NCI-H69 (cell line): ENCODE results near the gene SLC16A8.
"Not testable (repeated sequence)": the region's sequence is repeated elsewhere in the genome, so short reads cannot be mapped to it uniquely, and the experiment has no call there.

Source experiments
- DNase-seq: peaks from one replicate; lab custom pipeline; 2025; lab: John Stamatoyannopoulos, UW

SLC16A8 gene, protein sequence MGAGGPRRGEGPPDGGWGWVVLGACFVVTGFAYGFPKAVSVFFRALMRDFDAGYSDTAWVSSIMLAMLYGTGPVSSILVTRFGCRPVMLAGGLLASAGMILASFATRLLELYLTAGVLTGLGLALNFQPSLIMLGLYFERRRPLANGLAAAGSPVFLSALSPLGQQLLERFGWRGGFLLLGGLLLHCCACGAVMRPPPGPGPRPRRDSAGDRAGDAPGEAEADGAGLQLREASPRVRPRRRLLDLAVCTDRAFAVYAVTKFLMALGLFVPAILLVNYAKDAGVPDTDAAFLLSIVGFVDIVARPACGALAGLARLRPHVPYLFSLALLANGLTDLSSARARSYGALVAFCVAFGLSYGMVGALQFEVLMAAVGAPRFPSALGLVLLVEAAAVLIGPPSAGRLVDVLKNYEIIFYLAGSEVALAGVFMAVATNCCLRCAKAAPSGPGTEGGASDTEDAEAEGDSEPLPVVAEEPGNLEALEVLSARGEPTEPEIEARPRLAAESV

DNA sequence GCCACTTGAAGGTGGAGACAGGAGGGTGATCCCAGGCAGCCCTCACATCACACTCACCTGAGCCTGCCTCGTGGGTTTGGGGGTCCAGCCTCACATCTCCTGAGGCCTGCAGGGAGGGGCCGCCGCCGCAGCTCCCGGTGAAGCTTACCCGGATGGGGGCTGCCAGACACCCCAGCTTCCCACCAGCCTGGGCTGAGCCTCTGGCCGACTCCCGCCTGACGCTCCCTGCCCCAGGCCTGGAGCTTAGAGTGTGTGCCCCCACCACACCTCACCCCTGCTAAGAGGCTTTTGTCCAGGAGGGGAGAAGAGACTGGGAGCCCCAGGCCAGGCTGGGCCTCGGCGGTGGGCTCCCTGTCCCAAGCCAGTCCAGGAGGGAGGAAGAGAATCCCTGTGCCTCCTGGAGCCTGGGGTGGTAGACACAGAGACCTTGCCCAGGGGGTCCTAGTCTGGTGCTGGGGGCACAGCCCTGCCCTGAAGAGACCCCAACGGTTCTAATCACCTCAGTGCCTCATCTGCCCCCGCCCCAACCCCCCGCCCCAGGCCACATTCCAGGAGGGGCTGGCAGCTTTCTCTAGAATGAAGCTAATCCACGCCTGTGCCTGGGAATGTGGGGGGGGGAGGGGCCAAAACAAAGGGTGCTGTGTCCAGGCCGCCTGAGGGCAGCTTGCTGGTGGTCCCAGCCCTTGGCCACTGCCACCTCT lies at the start of gene SLC16A8:
TSS of gene SLC16A8 (minus strand) at position 254 of the 701 bp plus-strand sequence. CDS start 1,311 bp downstream, outside the sequence.
- no peak for DNase-seq

DNA sequence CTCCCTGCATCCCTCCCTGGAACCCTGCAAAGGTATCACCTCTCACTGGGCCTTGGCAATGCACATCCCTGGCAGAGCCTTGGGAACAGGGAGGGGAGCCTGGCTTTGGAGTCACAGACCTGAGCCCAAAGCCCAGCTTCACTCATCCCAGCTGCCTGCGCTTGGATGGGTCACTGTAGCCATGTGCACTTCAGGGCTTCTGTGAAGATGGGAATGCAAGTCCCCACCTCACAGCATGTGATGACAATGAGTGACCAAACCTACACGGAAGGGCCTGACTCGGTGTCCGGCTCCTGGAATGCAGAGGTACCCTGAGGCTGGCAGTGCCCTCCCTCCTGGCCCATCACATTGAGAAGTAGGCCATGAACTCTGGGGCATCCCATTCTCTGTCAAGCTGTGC lies 49.3 kb upstream of the SLC16A8 start:
- no peak for DNase-seq

DNA sequence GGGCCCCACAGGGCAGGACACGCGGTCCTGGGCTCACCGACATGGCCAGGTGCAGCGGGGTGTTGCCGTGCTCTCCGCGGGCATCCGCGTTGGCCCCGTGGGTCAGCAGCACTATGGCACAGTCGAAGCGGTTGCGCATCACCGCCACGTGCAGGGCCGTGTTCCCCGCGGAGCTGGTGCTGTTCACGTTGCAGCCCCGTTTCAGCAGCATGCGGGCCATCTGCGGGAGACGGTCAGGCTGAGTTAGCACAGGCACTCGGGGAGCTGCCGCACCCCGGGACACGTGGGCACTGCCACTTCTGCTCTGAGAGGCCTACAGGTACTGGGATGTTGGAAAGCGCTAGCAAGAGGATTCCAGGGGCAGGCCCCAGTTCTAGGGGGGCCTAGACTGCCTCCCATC lies 48.8 kb upstream of the SLC16A8 start:
- DNase-seq = no peak

DNA sequence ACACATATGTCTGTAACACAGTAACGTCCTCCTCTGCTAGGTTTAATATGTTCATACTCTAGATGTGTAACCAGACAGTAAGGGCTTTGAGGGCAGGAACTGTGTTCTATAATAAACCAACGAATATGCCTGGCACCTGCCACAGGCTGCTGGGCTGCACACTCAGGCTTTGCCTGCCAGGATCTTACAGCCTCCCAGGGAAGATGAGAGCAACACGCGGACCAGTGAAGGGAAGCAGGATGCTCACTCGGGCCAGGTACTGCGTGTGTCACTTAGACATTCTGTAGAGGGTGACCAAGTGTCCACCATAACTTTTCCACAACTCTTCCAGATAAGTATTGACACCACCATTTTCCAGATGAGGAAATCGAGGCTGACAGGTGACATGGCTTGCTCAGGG lies 48.2 kb upstream of the SLC16A8 start:
- no peak for DNase-seq

DNA sequence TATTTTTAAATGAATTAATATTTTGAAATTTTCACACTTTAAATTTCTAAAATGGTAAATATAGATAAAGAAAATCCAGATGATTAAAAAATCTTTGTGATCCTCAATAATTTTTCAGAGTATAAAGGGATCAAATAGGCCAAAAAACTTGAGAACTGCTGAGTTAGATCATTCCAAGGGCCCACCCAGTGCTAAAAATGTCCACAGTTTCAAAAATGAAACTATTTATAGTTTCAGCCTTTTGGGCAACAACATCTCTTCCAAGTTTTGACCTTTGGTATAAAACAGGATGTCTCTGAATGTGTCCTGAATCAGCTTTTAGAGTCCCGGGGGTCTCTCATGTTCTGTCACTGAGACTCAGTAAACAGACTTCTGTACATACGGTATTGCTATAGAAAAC lies 47.4 kb upstream of the SLC16A8 start:
- no peak for DNase-seq

DNA sequence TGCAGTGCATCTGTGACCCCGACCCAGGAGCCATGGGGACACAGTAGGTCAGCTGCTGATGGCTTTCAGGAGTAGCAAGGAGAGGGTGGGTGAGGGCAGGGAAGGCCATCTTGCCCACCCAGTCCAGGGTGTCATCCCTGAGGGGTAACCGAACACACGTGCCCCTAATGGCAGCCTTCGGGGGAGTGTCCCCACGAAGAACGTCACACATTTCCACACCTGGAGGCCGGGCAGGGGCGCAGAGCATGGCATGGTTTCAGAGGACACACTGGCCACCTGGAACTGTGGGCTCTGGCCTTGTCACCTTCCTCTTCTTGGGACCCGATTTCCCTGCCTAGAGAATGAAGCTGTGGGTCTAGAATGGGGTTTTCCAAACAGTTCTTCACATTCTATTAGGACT lies 45.9 kb upstream of the SLC16A8 start:
- no peak for DNase-seq

DNA sequence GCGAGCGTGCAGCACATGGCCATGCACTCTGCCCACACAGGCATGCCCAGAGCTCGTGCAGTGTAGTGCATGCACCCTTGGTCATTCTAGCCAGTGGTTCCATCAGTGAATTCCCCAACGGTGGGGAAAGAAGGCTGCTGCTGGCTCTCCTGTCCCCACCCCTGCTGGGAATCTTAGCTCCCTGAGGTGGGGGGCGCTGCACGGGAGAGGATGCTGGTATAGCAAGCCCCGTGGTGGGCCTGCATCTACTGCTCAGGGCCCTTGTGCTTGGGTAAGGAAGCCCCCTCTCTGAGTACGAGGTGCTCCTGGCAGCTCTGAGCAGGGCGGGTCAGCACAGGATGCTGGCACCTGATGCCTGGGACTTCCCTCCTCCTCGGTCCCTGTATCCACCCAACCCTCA lies 45.0 kb upstream of the SLC16A8 start:
- DNase-seq = no peak

DNA sequence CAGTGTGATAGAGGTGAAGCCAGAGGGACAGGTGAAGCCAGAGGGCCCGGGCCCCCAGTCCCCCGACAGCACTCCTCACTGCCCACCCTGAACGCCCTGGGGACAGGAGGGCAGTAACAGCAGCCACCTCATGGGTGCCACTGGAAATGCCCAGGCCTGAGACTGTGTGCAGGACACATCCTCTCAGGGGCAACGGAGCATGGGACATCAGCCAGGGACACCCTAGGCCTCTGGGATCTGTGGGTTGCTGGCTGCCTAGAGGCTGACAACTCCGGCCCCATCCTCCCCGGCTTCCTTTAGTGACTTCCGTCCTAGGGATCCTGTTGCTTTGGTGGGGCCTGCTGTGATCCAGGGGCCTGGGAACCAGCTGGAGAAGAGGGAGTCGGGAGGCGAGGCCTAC lies 43.9 kb upstream of the SLC16A8 start:
- no peak for DNase-seq

DNA sequence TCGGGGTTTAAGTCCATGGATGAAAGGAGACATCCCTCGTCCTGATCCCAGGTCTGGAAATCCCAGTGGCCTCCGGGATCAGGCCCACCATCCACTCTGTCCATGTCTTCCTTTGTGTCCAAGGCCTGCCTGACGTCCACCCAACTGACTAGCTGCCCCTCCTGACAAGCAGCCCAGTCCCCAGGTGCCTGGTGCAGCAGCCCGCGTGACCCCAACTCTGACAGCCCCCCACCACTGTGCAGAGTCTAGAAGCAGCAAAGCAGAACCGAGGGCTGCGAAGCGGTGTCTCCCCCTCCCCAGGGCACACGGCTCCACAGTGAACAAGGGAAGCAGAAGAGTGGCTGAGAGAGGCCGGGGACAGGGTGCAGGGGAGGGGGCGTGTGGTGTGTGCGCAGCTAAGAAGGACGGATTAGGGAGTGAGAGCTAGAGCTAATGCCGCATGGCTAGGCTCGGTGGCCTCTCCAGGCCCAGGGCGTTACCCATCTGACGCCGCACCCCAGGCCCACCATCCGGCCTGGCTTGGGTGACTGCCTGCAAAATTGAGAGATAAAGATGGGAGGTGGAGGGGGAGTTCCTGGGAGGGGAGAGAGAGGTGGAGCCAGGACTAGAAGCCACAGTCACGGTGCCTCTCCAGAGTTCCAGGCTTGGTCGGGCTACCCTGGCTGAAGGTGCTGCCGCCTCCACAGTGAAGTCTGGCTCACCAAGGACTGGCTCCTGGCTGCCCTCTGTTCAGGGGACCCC lies 43.1 kb upstream of the SLC16A8 start:
- no peak for DNase-seq

DNA sequence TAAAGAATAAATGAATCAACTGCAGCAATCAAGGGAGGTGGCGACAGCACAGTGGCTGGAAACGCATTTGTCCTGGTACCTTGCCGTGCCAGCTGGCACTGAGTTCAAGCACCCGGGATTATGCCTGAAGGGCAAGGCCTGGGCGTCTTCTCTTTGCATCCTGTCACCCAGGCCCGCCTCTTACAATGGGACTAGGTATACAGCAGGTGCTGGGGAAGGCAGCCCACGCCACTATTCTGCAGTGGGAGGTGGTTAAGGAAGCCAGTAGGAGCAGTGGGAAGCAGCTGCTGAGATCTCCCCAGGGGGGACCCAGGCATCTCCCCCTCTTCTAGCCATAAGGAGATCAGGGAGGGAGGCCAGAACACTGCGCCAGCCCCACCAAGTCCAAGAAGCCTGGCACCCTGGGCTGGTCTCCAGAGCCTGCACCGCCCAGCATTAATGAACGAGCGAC lies 41.8 kb upstream of the SLC16A8 start:
- DNase-seq = peak; percentile 53

DNA sequence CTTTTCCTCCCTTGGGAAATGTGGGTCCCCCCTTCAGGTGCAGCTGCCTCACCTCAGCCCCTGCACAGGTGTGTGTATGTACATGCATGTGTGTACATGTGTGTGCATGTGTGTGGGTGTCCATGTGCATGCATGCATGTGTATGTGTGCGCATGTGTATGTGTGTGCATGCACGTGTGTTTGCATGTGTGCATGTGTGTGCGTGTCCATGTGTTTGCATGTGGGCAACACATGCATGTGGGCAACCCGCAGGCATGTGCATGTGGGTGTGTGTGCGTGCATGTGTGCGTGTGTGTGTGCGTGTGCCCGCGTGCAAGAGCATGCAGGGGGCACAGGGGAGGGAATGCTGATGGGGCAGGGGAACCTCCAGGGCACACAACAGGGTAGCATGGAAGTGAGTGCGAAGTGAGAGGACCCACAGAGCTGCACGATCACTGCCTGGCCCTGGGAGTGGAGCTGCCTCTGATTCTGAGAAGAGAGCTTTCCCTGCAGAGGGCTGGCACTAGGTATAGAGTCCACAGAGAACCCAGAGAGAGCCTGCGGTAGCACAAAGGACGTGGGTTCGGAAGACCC lies 41.1 kb upstream of the SLC16A8 start:
- DNase-seq = no peak

DNA sequence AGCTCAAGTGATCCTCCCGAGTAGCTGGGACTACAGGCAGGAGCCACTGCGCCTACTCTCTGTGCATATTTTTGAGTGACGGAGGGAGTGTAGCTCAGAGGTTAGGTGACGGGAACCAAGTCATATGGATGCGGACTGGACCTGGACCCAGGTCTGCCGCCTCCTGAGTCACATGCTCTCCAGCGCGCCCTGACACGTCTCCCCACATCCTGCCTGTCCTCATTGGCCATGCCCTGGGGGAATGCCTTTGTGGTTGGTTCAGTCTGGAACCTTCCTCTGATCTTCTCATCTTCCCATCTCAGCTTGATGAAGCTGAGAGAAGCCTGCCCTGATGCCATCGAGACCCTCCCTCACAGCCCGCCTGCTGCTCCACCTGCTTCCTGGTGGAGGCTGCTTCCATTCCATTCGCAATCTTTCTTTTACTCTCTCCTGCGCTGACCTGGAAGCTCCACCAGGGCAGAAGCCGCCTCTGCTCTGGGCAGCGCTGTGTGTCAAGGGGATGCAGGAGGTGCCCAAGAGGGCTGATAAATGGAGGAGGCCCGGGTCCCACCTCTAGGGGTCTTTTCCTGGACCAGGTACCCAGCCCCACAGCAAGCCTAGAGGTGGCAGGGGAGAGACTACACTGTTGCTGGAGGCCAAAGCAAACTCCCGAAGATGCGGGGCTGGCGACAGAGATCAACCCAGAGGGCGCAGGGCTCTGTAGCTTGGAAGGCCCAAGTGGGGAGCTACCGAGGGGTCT lies 40.4 kb upstream of the SLC16A8 start:
- DNase-seq = peak; percentile 39

DNA sequence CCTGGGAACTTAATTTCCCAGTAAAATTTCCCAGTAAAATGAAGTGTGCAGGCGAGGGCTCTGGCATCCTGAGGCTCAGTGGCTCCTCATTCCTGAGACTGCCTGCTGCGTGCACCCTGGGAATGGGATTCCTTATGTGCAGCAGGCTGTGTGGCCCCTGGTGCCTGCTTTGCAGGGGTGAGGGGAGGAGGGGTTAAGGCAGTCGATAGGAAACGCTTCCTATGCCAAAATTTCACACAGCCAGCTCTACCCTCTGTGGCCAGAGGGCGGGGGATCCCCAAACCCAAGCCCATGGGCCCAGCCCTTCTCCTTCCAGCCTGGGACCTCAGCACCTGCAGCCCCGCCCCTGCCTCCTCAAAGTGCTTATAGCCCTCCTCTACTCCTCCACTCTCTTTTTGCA lies 38.6 kb upstream of the SLC16A8 start:
- DNase-seq = no peak

DNA sequence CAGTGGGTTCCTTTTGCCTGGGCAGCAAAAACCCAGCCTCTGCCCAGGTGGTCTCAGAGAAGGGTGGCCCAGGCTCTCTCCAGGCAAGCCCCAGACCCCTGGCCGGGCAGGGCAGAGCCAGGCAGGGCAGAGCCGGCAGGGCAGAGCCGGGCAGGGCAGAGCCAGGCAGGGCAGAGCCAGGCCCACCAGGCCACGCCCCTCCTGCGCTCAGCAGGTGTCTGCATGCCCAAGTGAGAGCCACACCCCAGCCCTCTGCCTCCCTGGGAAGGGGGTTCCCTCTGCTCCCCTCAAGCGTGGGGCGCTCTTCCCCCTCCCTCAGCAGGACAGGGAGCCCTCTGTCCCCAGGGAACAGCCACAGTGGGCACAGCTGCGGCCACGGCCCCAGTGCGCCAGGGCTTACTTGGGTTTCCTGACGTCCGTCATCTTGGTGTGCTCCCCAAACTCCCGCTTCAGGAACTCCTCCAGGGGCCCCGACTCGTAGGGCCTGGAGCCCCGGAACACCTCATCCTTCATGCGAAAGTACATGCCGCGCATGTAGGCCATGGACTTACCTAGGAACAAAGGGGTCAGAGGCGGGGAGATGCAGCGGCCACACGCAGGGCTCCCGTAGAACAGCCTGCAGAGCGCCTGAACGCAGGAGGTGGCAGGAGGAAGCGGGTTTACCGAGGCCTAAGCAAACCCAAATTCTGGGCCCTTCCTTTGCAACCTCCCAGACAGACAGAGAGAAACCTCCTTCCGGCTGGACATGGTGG lies 36.6 kb upstream of the SLC16A8 start:
- DNase-seq = no peak

DNA sequence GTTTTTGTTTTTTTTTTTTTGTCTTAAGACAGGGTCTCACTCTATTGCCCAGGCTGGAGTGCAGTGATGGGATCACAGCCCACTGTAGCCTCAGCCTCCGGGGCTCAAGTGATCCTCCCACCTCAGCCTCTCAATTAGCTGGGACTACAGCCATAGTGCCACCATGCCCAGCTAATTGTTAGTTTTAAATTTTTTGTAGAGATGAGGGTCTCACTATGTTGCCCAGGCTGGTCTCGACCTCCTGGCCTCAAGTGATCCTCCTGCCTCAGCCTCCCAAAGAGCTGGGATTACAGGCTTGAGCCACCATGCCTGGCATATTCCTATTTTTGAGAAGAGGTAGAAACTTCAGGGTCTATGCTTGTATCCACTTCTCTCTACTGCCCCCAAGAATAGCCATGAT lies 34.8 kb upstream of the SLC16A8 start:
- not testable (repeated sequence) for DNase-seq

DNA sequence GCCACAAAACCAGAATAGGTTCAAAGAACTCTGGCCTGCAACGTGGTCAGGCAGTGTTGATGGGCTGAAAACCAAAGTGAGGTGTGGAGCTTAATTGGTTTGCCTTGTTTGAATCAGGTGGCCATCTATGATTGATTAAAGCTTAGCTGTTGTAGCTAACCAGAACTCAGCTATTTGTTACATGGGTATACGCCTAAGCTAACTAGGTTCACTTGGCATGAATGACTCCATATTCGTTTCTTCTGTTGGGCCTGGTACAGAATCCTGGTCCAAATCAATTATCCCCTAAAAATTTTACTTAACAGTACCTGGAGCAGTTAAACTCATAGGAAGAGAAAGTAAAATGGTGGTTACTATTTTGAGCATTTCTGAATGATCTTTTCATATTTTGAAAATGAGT lies 34.2 kb upstream of the SLC16A8 start:
- DNase-seq = no peak

DNA sequence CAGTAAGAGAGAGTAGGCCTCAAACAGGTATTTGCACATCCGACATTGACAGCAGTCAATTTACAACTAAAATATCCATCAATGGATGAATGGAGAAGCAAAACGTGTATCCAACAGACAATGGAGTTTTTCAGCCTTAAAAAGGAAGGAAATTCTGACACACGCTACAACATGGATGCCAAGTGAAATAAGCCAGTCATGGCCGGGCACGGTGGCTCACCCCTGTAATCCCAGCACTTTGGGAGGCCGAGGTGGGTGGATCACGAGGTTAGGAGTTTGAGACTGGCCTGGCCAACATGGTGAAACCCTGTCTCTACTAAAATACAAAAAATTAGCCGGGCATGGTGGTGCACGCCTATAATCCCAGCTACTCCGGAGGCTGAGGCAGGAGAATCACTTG lies 33.6 kb upstream of the SLC16A8 start:
- DNase-seq = not testable (repeated sequence)

DNA sequence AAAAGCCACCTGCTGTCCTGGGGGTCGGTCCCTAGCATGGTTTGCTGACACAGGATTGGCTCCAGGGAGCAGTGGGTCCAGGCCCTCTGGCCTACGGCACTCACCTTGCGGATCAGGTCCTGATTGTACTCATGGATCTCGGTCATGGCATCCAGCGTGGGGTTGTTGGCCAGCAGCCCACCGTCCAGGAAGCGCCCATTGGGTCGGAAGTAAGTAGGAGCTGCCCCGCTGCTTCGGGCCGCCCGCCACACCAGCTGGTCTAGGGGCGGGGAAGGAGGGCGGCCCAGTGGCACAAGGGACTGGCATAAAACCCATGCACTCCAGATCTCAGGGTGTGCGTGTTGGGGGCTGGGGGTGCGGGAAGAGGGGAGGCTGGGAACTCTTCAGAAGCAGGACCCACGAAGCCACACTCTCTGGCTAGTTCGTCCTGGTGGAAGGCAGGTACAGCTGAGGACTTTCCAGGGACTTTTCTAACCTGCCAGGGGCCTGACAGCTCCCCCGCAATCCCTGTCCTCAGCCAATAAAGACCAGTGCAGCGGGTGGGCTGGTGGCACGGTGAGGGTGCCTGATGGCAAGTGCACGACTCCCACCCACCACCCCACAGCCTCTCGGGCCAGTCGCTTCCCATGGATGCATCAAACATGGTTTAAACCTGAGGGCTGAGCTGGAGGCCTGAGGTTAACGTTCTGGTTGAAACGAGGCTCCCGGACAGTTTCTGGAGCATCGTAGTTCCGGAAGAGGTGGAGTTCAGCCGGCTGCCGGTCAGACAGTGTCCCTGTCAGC lies 31.6 kb upstream of the SLC16A8 start:
- DNase-seq = no peak

DNA sequence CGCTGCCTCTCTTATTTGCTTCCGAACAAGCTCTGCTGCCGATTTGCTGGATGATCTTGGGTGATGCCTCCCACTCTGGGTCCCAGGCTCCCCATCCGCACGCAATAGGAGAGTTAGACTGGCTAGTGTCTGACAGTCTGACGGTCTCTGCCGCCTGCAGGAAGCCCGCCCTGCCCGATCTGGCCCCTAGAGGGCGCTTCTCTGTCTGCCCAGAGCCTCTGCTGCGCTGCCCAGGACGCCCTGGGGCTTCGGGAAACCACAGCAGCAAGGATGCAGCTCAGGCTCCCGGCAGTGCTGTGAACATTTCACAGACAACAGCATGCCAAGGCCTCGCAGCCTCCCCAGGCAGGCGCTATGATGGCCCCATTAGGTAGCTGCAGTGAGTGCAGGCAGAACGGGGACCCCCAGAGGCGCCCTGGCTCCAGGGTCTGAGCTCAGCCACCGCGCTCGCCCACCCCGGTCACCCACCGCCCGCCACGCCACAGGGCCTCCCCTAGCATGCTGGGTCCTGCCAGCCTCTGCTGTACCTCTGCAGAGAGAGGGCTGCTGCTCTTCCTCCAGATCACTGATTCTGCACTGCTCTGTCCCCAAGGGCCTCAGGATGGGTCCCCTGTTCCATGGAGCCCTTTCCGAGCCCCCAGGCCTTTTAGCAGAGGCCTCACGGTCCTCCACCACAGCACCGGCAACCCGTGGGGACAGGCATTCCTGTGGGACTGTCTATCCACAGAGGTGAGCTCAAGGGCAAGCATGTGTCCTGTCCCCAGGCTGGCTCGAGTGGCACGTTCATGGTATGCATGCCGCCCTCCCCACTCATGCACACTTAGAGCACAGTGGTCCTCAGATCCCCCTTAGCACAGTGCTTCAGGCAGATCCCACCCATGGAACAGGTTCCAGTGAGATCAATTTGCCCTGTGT lies 30.8 kb upstream of the SLC16A8 start:
- DNase-seq = peak; percentile 81
